Right lobe of liver (tissue), 6 donors: ENCODE data around the gene DGAT2L6. TPM values are rescaled to one million over a fixed set of nuclear protein-coding genes. Genes with fewer than 3 reads are reported as not detected.

ENCODE experiments used
- ATAC-seq, 4 donors: fragments of 200-7000 bp; cut with Tn5 transposase; one replicate each; pipeline ENCODE4 v1.9.1; 2020; ENCODE audit warnings: mild to moderate bottlenecking in 4 of 4, moderate library complexity in 4 of 4
- DNase-seq, 3 donors: peaks; one replicate each; pipeline ENCODE4 v3.0.0-alpha.2; 2020
- H3K27ac ChIP-seq, 3 donors: fragments of 200-600 bp; one replicate each; pipeline ENCODE4 v1.8.0; 2022
- H3K27me3 ChIP-seq, 2 donors: fragments of 200-600 bp; one replicate each; pipeline ENCODE4 v1.8.0; 2022
- H3K36me3 ChIP-seq, 4 donors: fragments of 200-600 bp; sonication (generic) in 1 of 4; one replicate each; pipeline versions ENCODE4 v1.5.1 to v1.8.0; 2017 to 2022; ENCODE audit warnings: control low read depth in 1 of 4
- H3K4me1 ChIP-seq, 4 donors: fragments of 200-600 bp; sonication (generic) in 1 of 4; one replicate each; pipeline versions ENCODE4 v1.5.1 to v1.8.0; 2017 to 2022; ENCODE audit warnings: control low read depth in 1 of 4
- H3K4me3 ChIP-seq, 3 donors: fragments of 200-600 bp; one replicate each; pipeline ENCODE4 v1.8.0; 2022
- H3K9me3 ChIP-seq, 4 donors: fragments of 200-600 bp; sonication (generic) in 1 of 4; one replicate each; pipeline versions ENCODE4 v1.5.1 to v1.8.0; 2017 to 2022; ENCODE audit warnings: control low read depth in 1 of 4
- CTCF ChIP-seq, 4 donors: fragments of 200-600 bp in 3 of 4; fragments of 450-650 bp in 1 of 4; IDR thresholded peaks; one replicate each; pipeline versions ENCODE4 v1.5.1 to v1.8.0; 2016 to 2022; ENCODE audit warnings: antibody characterized with exemption in 4 of 4, mild to moderate bottlenecking in 2 of 4
- POLR2A ChIP-seq: fragments of 450-650 bp; IDR thresholded peaks from one replicate; pipeline ENCODE4 v1.6.1; 2017; ENCODE audit warnings: antibody characterized with exemption, mild to moderate bottlenecking
- WGBS: methylation state at CpG from one replicate; pipeline ENCODE4 v1.1.6; 2018; ENCODE audit warnings: low coverage, low lambda C conversion rate; ENCODE audit not compliant: insufficient coverage; ENCODE audit errors: missing lambda C conversion rate; 5-methylcytosine and 5-hydroxymethylcytosine counted together
- intact Hi-C, 2 donors: fragments of 100-400 bp; cut with DNase I; formaldehyde crosslinking; loops; one replicate each; pipeline versions ENCODE4 v1.11.2 to v1.14.1; 2022
- long read RNA-seq: library from polyadenylated mRNA; unstranded; transcript quantifications from one replicate; pipeline ENCODE4 v2.0.0, GENCODE V29; 2019
- total RNA-seq, 6 experiments: library from RNA; depleted of rRNA in 2 of 6; stranded (reverse); fragments of >200 nt in 2 of 6; fragmentation: NEBNext Ultra II Directional in 3 of 6; extraction: Animal tissue kit (Norgen Biotek cat#: 25700) in 3 of 6; gene quantifications; one replicate each; pipeline versions ENCODE4 v1.1.0 to v1.2.4, GENCODE V29; 2016 to 2023
- donor health status: DM: no; HTN: yes; CAD: no.
- donor health status: DM: no; HTN: no; CAD: no.
- donor health status: DM: no; HTN: no; CAD: no.
- donor health status: DM: no; HTN: yes; CAD: no.
- donor health status: DM: no; HTN: yes; CAD: no.

Gene DGAT2L6
- total RNA-seq, result not detected
- long read RNA-seq, result 0 reads

GRCh38 chrX:70176938-70177533 lies at the start of gene DGAT2L6:
Gene DGAT2L6, plus strand, starts transcription at chrX:70177483. Its CDS starts 100 bp downstream, at chrX:70177583.
- no peaks in the 10 kb centered on the region for H3K27me3 ChIP-seq
- H3K36me3 ChIP-seq, result no peaks in the 10 kb centered on the region
- ATAC-seq, result no peak
- H3K4me3 ChIP-seq, result no peak within 1 kb of the TSS
- intact Hi-C loops, result no loop called here
- WGBS, result 41% methylated on average over 4 of the region's 7 CpGs
- H3K27ac ChIP-seq, result no peak within 1 kb of the TSS
- DNase-seq, result no peak
- no peaks in the 10 kb centered on the region for H3K9me3 ChIP-seq
- H3K4me1 ChIP-seq, result no peaks in the 10 kb centered on the region
- no peak for TF ChIP-seq CTCF (IDR thresholded peaks at IDR 0.05)
- no peak for TF ChIP-seq POLR2A

- Histone ChIP-seq H3K9me3 (no peaks in the 10 kb centered on the region), H3K36me3 (no peaks in the 10 kb centered on the region)
- 20% methylated on average over 1 of the region's 9 CpGs for WGBS
Observed at GRCh38 chrX:70128071-70128470, 49.2 kb upstream of the DGAT2L6 start.

GRCh38 chrX:70129816-70130215 lies 47.5 kb upstream of the DGAT2L6 start:
- Histone ChIP-seq H3K4me3 (no peak overlapping the region), H3K27me3 (no peaks in the 10 kb centered on the region), H3K4me1 (peaks cover 0 to 2% (median 0%) of the 10 kb centered on the region in 4 donors), H3K9me3 (no peaks in the 10 kb centered on the region), H3K27ac (no peak overlapping the region), H3K36me3 (no peaks in the 10 kb centered on the region)
- no peak for TF ChIP-seq CTCF (IDR thresholded peaks at IDR 0.05)
- TF ChIP-seq POLR2A, result no peak
- WGBS, result 8% methylated on average over 1 of the region's 1 CpG
- ATAC-seq (no peak), DNase-seq (no peak)
- intact Hi-C loops, result no loop called here

More at GRCh38 chrX:70128071-70128470, 49.2 kb upstream of the DGAT2L6 start:
- no peak for DNase-seq
- H3K4me3 ChIP-seq, result no peak overlapping the region
- no peaks in the 10 kb centered on the region for H3K27me3 ChIP-seq
- no peaks in the 10 kb centered on the region for H3K4me1 ChIP-seq
- ATAC-seq, result no peak
- H3K27ac ChIP-seq, result no peak overlapping the region
- TF ChIP-seq POLR2A (no peak), CTCF (IDR thresholded peaks at IDR 0.05) (no peak)
- intact Hi-C loops, result no loop called here

GRCh38 chrX:70132224-70132623 lies 45.1 kb upstream of the DGAT2L6 start:
- H3K36me3 ChIP-seq, result no peaks in the 10 kb centered on the region
- H3K4me3 ChIP-seq, result no peak overlapping the region
- intact Hi-C loops, result no loop called here
- TF ChIP-seq CTCF (IDR thresholded peaks at IDR 0.05), result peak in 1 of 4 donors; percentile 6
- no peak for TF ChIP-seq POLR2A
- ATAC-seq, result no peak
- no peak overlapping the region for H3K27ac ChIP-seq
- no peak for DNase-seq
- whole genome bisulfite sequencing, result 34% methylated on average over 4 of the region's 4 CpGs
- H3K4me1 ChIP-seq, result peaks cover 0 to 6% (median 0%) of the 10 kb centered on the region in 4 donors
- no peaks in the 10 kb centered on the region for H3K27me3 ChIP-seq
- no peaks in the 10 kb centered on the region for H3K9me3 ChIP-seq
